GM18861 (cell line): ENCODE measurements around the gene MALRD1.

ENCODE experiments used
- ATAC-seq: cut with Tn5 transposase; IDR thresholded peaks from one replicate; pipeline ENCODE4 v1.9.1; 2021; ENCODE audit not compliant: unreplicated experiment

MALRD1 gene

GRCh38 chr10:19212590-19212989 is 164.0 kb downstream of the MALRD1 start:
- no peak for ATAC-seq

- no peak for ATAC-seq
These were observed 172.6 kb downstream of the MALRD1 start for GRCh38 chr10:19221216-19221615.

- ATAC-seq, result no peak
These were observed 177.4 kb downstream of the MALRD1 start for GRCh38 chr10:19226025-19226424.

- no peak for ATAC-seq
These were observed 182.4 kb downstream of the MALRD1 start for GRCh38 chr10:19231034-19231433.

GRCh38 chr10:19245889-19246752 is 197.5 kb downstream of the MALRD1 start:
- ATAC-seq, result no peak

- no peak for ATAC-seq
These were observed 199.2 kb downstream of the MALRD1 start for GRCh38 chr10:19247843-19248242.

- no peak for ATAC-seq
These were observed 201.9 kb downstream of the MALRD1 start for GRCh38 chr10:19250546-19250945.

- ATAC-seq, result no peak
These were observed 203.9 kb downstream of the MALRD1 start for GRCh38 chr10:19252531-19252930.

- no peak for ATAC-seq
These were observed 207.7 kb downstream of the MALRD1 start for GRCh38 chr10:19256331-19256730.

- no peak for ATAC-seq
These were observed 214.7 kb downstream of the MALRD1 start for GRCh38 chr10:19263262-19263661.

GRCh38 chr10:19283285-19283684 is 234.7 kb downstream of the MALRD1 start:
- no peak for ATAC-seq

- ATAC-seq, result no peak
These were observed 235.2 kb downstream of the MALRD1 start for GRCh38 chr10:19283786-19284185.

GRCh38 chr10:19290770-19291169 is 242.2 kb downstream of the MALRD1 start:
- ATAC-seq, result no peak

- ATAC-seq, result no peak
These were observed 245.6 kb downstream of the MALRD1 start for GRCh38 chr10:19294233-19294632.

GRCh38 chr10:19299645-19300044 is 251.0 kb downstream of the MALRD1 start:
- no peak for ATAC-seq

GRCh38 chr10:19302117-19302516 is 253.5 kb downstream of the MALRD1 start:
- no peak for ATAC-seq

- ATAC-seq, result no peak
These were observed 261.5 kb downstream of the MALRD1 start for GRCh38 chr10:19310066-19310465.

- ATAC-seq, result no peak
These were observed 267.7 kb downstream of the MALRD1 start for GRCh38 chr10:19316204-19316870.

- ATAC-seq, result no peak
These were observed 269.4 kb downstream of the MALRD1 start for GRCh38 chr10:19317952-19318351.

- no peak for ATAC-seq
These were observed 277.0 kb downstream of the MALRD1 start for GRCh38 chr10:19325581-19325980.

- ATAC-seq, result no peak
These were observed 280.0 kb downstream of the MALRD1 start for GRCh38 chr10:19328582-19328981.

- ATAC-seq, result no peak
These were observed 280.9 kb downstream of the MALRD1 start for GRCh38 chr10:19329475-19329874.
